Suprapubic skin (tissue), 4 donors: ENCODE measurements around the gene CLTC. TPM values are rescaled to one million over a fixed set of nuclear protein-coding genes. Genes with fewer than 3 reads are reported as not detected.

Experiments used
- DNase-seq, 2 donors: peaks; one replicate each; pipeline ENCODE4 v3.0.0-alpha.2; 2019; ENCODE audit warnings: low spot score in 2 of 2
- H3K27ac ChIP-seq: fragments of 200-600 bp; sonication (generic); one replicate; pipeline ENCODE4 v1.5.1; 2019
- H3K27me3 ChIP-seq: fragments of 200-600 bp; sonication (generic); one replicate; pipeline ENCODE4 v1.5.1; 2019
- H3K36me3 ChIP-seq: fragments of 200-600 bp; sonication (generic); one replicate; pipeline ENCODE4 v1.5.1; 2019
- H3K4me1 ChIP-seq: fragments of 200-600 bp; sonication (generic); one replicate; pipeline ENCODE4 v1.5.1; 2019
- H3K4me3 ChIP-seq: fragments of 200-600 bp; sonication (generic); one replicate; pipeline ENCODE4 v1.5.1; 2019; ENCODE audit warnings: mild to moderate bottlenecking
- H3K9me3 ChIP-seq: fragments of 200-600 bp; sonication (generic); one replicate; pipeline ENCODE4 v1.5.1; 2019
- CTCF ChIP-seq, 2 donors: fragments of 200-600 bp in 1 of 2; fragments of 450-650 bp in 1 of 2; sonication (generic) in 1 of 2; IDR thresholded peaks; one replicate each; pipeline ENCODE4 v1.5.1; 2016 to 2019; ENCODE audit warnings: antibody characterized with exemption in 2 of 2, mild to moderate bottlenecking in 1 of 2, moderate library complexity in 1 of 2
- EP300 ChIP-seq: sonication (generic); formaldehyde crosslinking; IDR thresholded peaks from one replicate; pipeline ENCODE4 v1.6.1; 2017; ENCODE audit warnings: antibody characterized with exemption
- POLR2A ChIP-seq, 2 donors: fragments of 450-650 bp; IDR thresholded peaks; one replicate each; pipeline ENCODE4 v1.6.1; 2017; ENCODE audit warnings: antibody characterized with exemption in 2 of 2, mild to moderate bottlenecking in 2 of 2, moderate library complexity in 2 of 2
- POLR2AphosphoS5 ChIP-seq, 3 donors: sonication (generic); formaldehyde crosslinking; IDR thresholded peaks; one replicate each; pipeline ENCODE4 v1.6.1; 2017; ENCODE audit warnings: antibody characterized with exemption in 3 of 3
- WGBS: methylation state at CpG from one replicate; pipeline ENCODE4 v1.1.5; 2018; 5-methylcytosine and 5-hydroxymethylcytosine counted together
- total RNA-seq, 4 donors: library from RNA; depleted of rRNA; stranded (reverse); fragments of >200 nt; gene quantifications; one replicate each; pipeline ENCODE4 v1.1.0, GENCODE V29; 2016

CLTC gene
- total RNA-seq, 4 donors from 2014 or later, result 99.2 to 178 (median 152) TPM

DNA sequence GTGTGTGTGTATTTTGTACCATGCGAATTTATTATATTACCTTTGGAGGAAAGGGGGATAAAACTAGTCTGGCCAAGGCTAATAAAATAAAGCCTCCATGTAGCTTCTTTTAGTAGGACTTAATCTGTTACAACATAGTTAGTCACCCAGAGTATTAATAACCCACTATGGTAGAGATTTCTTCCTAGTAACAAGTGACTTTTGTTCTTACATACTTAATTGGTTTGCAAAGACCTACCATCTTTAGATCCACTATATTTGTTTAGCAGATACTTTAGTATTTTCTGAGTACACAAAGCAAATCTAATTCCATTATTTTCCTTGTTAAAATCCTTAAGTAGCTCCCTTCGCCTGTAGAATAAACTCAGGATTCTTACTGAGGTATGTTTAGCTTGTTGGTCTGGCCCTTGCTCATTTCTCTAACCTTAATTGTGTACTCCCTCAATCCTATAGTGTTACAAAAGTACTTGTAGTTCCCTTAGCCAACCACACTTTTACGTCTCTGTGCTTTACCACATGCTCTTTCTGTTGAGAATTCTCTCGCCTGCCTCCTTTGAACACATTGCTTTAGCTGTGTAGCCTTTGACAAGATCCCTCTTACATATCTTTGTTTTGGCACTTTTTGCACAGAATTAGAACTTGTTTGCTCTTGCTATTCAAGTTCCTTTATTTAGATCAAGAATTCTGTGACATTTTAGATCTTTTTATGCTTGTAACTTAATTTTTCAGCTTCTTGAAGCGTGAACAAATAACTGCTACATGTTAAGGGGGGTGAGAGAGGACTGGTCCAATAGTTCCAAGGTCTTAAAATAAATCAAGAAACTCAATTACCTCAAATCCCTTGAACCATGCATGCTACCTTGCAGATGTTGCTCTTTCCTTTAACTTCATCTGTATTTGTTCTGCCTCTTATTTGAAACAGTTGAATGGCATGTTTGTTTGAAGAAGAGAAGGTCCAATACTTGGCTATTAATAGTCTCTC lies 23.8 kb downstream of the CLTC start:
- Histone ChIP-seq H3K9me3 (no peaks in the 10 kb centered on the region), H3K36me3 (peaks cover 34% of the 10 kb centered on the region), H3K4me3 (no peak overlapping the region), H3K4me1 (peaks cover 39% of the 10 kb centered on the region), H3K27me3 (no peaks in the 10 kb centered on the region), H3K27ac (no peak overlapping the region)
- 83% methylated on average over 5 of the region's 5 CpGs for WGBS
- DNase-seq, result no peak
- TF ChIP-seq POLR2A (IDR thresholded peaks at IDR 0.05) (no peak), CTCF (IDR thresholded peaks at IDR 0.05) (no peak), POLR2AphosphoS5 (IDR thresholded peaks at IDR 0.05) (no peak), EP300 (no peak)

- peaks cover 18% of the 10 kb centered on the region for H3K4me1 ChIP-seq
- TF ChIP-seq EP300 (no peak), POLR2A (IDR thresholded peaks at IDR 0.05) (no peak), POLR2AphosphoS5 (IDR thresholded peaks at IDR 0.05) (no peak), CTCF (IDR thresholded peaks at IDR 0.05) (no peak)
- DNase-seq, result no peak
- 95% methylated on average over 6 of the region's 6 CpGs for WGBS
- no peaks in the 10 kb centered on the region for H3K27me3 ChIP-seq
- no peak overlapping the region for H3K4me3 ChIP-seq
- no peak overlapping the region for H3K27ac ChIP-seq
- peaks cover 69% of the 10 kb centered on the region for H3K36me3 ChIP-seq
- H3K9me3 ChIP-seq, result no peaks in the 10 kb centered on the region
These were observed 27.6 kb downstream of the CLTC start for GRCh38 chr17:59647288-59647687.

DNA sequence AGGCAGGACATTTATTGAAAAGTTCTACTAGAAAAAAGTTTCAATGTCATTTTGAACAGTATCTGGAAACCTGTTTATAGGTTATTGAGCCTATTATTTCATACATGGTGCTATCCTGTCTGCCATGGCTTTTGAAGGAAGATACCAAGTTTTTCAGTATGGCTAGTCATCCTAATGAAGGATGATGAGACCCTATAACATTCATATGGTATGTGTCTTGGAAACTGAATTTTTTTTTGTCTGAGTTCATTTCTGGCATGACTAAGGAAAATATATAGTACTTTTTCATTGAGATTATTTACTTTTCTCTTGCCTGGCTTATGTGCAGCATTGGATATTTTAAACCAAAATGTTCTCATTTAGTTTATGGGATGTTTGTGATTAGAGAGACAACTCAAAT lies 30.2 kb downstream of the CLTC start:
- no peak overlapping the region for H3K27ac ChIP-seq
- H3K4me1 ChIP-seq, result peaks cover 3% of the 10 kb centered on the region
- DNase-seq, result no peak
- H3K4me3 ChIP-seq, result no peak overlapping the region
- no peaks in the 10 kb centered on the region for H3K27me3 ChIP-seq
- peaks cover 3% of the 10 kb centered on the region for H3K9me3 ChIP-seq
- H3K36me3 ChIP-seq, result peaks cover 88% of the 10 kb centered on the region
- TF ChIP-seq POLR2A (IDR thresholded peaks at IDR 0.05) (no peak), POLR2AphosphoS5 (IDR thresholded peaks at IDR 0.05) (no peak), EP300 (no peak)

DNA sequence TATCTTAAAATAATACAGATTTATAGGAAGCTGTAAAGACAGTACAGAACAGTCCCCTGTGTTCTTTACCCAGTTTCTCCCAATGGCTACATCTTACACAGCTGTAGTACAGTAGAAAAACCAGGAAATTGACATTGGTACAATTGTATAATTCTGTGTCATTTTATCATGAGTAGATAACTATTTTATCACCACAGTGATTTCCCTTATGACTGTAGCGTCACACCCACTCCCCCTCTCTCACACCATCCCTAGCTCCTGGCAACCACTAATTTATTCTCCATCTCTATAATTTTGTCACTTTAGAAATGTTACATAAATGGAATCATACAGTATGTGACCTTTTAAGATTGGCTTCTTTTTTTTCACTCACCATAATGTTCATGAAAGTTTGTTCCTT lies 30.9 kb downstream of the CLTC start:
- WGBS, result 85% methylated on average over 1 of the region's 1 CpG
- H3K36me3 ChIP-seq, result peaks cover 88% of the 10 kb centered on the region
- no peaks in the 10 kb centered on the region for H3K27me3 ChIP-seq
- H3K9me3 ChIP-seq, result peaks cover 3% of the 10 kb centered on the region
- TF ChIP-seq EP300, result no peak
- no peak for TF ChIP-seq POLR2A (IDR thresholded peaks at IDR 0.05)
- no peak for TF ChIP-seq POLR2AphosphoS5 (IDR thresholded peaks at IDR 0.05)
- TF ChIP-seq CTCF (IDR thresholded peaks at IDR 0.05), result no peak
- no peak overlapping the region for H3K4me3 ChIP-seq
- peaks cover 3% of the 10 kb centered on the region for H3K4me1 ChIP-seq
- no peak overlapping the region for H3K27ac ChIP-seq
- no peak for DNase-seq

GRCh38 chr17:59651346-59651745 lies 31.7 kb downstream of the CLTC start:
- TF ChIP-seq CTCF (IDR thresholded peaks at IDR 0.05), result no peak
- TF ChIP-seq EP300, result no peak
- TF ChIP-seq POLR2AphosphoS5 (IDR thresholded peaks at IDR 0.05), result no peak
- DNase-seq, result no peak
- Histone ChIP-seq H3K9me3 (peaks cover 3% of the 10 kb centered on the region), H3K27me3 (no peaks in the 10 kb centered on the region), H3K4me1 (peaks cover 3% of the 10 kb centered on the region), H3K4me3 (no peak overlapping the region), H3K27ac (no peak overlapping the region), H3K36me3 (peaks cover 91% of the 10 kb centered on the region)
